A549 treated with ZK216348 at 1 μM for 4 hours (cell line): ENCODE data around the gene C1orf53. TPM values are rescaled to one million over a fixed set of nuclear protein-coding genes. Genes with fewer than 3 reads are reported as not detected.

Experiments
- total RNA-seq: library from RNA; stranded (reverse); fragments of 200-300 nt; extraction: Qiagen RNA extraction; gene quantifications from 5 replicates; pipeline ENCODE4 v1.2.3, GENCODE V29; 2022; ENCODE audit warnings: low read depth

C1orf53 gene
- 2.6 to 8.5 TPM (median 6.6 TPM) in 5 replicates for total RNA-seq

GRCh38 chr1:197902454-197903195 lies at the start of gene C1orf53:
Gene C1orf53 (plus strand): TSS chr1:197902630. CDS start chr1:197902650, 20 bp downstream.

Other genes starting within 250 kb of the C1orf53 start
- gene DENND1B, start 127.2 kb upstream of the C1orf53 start, total RNA-seq: 1.9 to 3.5 TPM (median 2.6 TPM) in 5 replicates
- gene LHX9, start 14.7 kb downstream of the C1orf53 start, total RNA-seq: 0.07 to 0.18 TPM (median 0.17 TPM) in 3 of 5 replicates, not detected in the others